ENCODE measurements around the gene CHRM4. TPM values are rescaled to one million over a fixed set of nuclear protein-coding genes. Genes with fewer than 3 reads are reported as not detected.

CHRM4 gene
- total and polyA plus RNA-seq, 7 experiments from 2014 or later = 0.15 to 3.5 (median 0.48) TPM; not detected in 2

DNA sequence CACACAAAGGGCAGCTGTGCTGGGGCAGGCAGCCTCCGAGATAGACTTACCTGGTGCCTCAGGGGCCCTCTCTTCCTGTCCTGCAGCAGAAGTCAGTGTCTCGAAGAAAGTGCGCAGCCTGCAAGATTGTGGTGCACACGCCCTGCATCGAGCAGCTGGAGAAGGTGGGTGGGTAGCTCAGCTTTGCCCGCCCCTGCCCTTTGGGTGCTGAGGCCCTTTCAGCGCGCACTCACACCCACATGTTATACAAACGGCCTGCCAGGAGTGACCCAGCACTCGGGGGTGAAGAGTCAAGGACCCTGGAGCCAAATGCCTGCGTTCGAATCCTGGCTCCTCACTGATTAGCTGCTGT is 23.7 kb downstream of the CHRM4 start:
- Mint-ChIP-seq H3K36me3 (peaks cover 0 to 18% (median 7%) of the 10 kb centered on the region in 5 donors), H3K4me3 (peak overlapping the region in 1 of 10 donors; percentile 50), H3K4me1 (peaks cover 15 to 47% (median 33%) of the 10 kb centered on the region in 7 donors), H3K27ac (peak overlapping the region in 2 of 9 donors; percentile 24 to 39), H3K9me3 (no peaks in the 10 kb centered on the region), H3K27me3 (no peaks in the 10 kb centered on the region)
- ATAC-seq = no peak
- Histone ChIP-seq H3K27ac (ENCODE audit: low read depth, low read length) (peak overlapping the region; percentile 27), H3K9me3 (ENCODE audit: control insufficient read depth in 2 of 3, low read length in 3 of 3) (no peaks in the 10 kb centered on the region), H3K4me3 (ENCODE audit: low read length) (no peak overlapping the region), H3K27me3 (ENCODE audit: control insufficient read depth in 2 of 2, insufficient read depth in 2 of 2, low read length in 2 of 2) (no peaks in the 10 kb centered on the region), H3K4me1 (ENCODE audit: control insufficient read depth in 2 of 2, insufficient read depth in 2 of 2, low read length in 2 of 2) (peaks cover 5 to 20% of the 10 kb centered on the region in 2 donors), H3K36me3 (ENCODE audit: control insufficient read depth in 2 of 3, insufficient read depth in 3 of 3, low read length in 3 of 3) (peaks cover 9 to 86% (median 28%) of the 10 kb centered on the region in 3 experiments)
- no peak for DNase-seq
- ChIA-PET CTCF (interaction anchor here (0.7 to 14.0 kb wide), 8 partner anchors 9 to 131 kb away, joined by 3 to 302 read pairs (median 3); partner anchors contain the start of gene DGKZ), POLR2A (interaction anchor here (0.7 to 12.1 kb wide), 3 partner anchors 19 to 37 kb away, joined by 4 to 226 read pairs (median 5); partner anchors contain the start of gene DGKZ)
- intact Hi-C loops (cut with micrococcal nuclease) = loop anchor here (1.0 to 5.0 kb wide), 7 partner anchors 16 to 169 kb away; partner anchors contain the start of gene DGKZ (in 2 of the 2)

DNA sequence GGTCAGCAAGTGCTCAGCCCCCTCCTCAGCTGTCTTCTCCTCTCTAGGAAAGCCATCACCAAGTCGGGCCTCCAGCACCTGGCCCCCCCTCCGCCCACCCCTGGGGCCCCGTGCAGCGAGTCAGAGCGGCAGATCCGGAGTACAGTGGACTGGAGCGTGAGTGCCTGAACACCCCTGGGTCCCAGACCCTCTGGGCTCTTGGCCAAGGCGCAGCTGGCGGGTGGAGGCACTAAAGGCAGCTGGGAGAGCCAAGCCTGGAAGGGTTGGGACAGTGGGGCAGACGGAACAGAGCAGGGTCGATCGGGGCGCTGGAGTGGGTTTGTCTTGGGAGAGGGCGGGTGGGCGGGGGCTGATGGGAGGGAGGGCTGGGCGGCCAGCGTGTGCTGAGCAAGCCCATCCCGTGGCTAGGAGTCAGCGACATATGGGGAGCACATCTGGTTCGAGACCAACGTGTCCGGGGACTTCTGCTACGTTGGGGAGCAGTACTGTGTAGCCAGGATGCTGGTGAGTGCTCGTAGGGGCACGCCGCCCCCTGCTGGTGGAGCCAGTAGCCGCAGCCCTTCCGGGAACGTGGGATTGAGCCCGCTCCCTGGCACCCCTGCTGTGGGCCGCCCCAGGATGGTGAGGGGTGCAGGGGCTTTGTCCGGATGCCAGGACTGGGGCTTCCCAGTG is 24.2 kb downstream of the CHRM4 start:
- POLR2A ChIA-PET = interaction anchor here (1.4 to 12.1 kb wide), 2 partner anchors 19 to 37 kb away, joined by 4 to 226 read pairs; partner anchors contain the start of gene DGKZ
- peak overlapping the region in 5 of 10 donors; percentile 21 to 50 (median 45) for H3K4me3 Mint-ChIP-seq

GRCh38 chr11:46366661-46367161 is 24.9 kb downstream of the CHRM4 start:
- H3K9me3 ChIP-seq (ENCODE audit: control insufficient read depth in 2 of 3, low read length in 3 of 3) = no peaks in the 10 kb centered on the region
- Mint-ChIP-seq H3K9me3 (no peaks in the 10 kb centered on the region), H3K27me3 (no peaks in the 10 kb centered on the region), H3K4me3 (peak overlapping the region in 2 of 10 donors; percentile 2 to 50), H3K4me1 (peaks cover 23 to 57% (median 45%) of the 10 kb centered on the region in 7 donors), H3K27ac (peak overlapping the region in 1 of 9 donors; percentile 83), H3K36me3 (peaks cover 0 to 19% (median 7%) of the 10 kb centered on the region in 5 donors)
- DNase-seq (no peak), ATAC-seq (no peak)
- ChIA-PET POLR2A (interaction anchor here (12.1 kb wide), 1 partner anchor 18 kb away, joined by 226 read pairs; the partner anchor contains the start of gene DGKZ), CTCF (interaction anchor here (0.9 to 14.0 kb wide), 5 partner anchors 9 to 53 kb away, joined by 3 to 302 read pairs (median 3); partner anchors contain the start of gene DGKZ)
- H3K27me3 ChIP-seq (ENCODE audit: control insufficient read depth in 2 of 2, insufficient read depth in 2 of 2, low read length in 2 of 2) = no peaks in the 10 kb centered on the region
- H3K36me3 ChIP-seq (ENCODE audit: control insufficient read depth in 2 of 3, insufficient read depth in 3 of 3, low read length in 3 of 3) = peaks cover 9 to 78% (median 19%) of the 10 kb centered on the region in 3 experiments
- peaks cover 13 to 32% of the 10 kb centered on the region in 2 donors for H3K4me1 ChIP-seq (ENCODE audit: control insufficient read depth in 2 of 2, insufficient read depth in 2 of 2, low read length in 2 of 2)
- H3K27ac ChIP-seq (ENCODE audit: low read depth, low read length) = peak overlapping the region; percentile 30
- intact Hi-C loops (cut with micrococcal nuclease) = loop anchor here (1.0 to 5.0 kb wide), 7 partner anchors 14 to 171 kb away; partner anchors contain the start of gene DGKZ (in 2 of the 2)
- no peak overlapping the region for H3K4me3 ChIP-seq (ENCODE audit: low read length)

More for the DNA sequence above, 24.2 kb downstream of the CHRM4 start:
- Mint-ChIP-seq H3K36me3 (peaks cover 0 to 19% (median 7%) of the 10 kb centered on the region in 5 donors), H3K27ac (peak overlapping the region in 5 of 9 donors; percentile 17 to 83 (median 63)), H3K9me3 (no peaks in the 10 kb centered on the region), H3K27me3 (no peaks in the 10 kb centered on the region), H3K4me1 (peaks cover 20 to 52% (median 38%) of the 10 kb centered on the region in 7 donors)
- Histone ChIP-seq H3K9me3 (ENCODE audit: control insufficient read depth in 2 of 3, low read length in 3 of 3) (no peaks in the 10 kb centered on the region), H3K27me3 (ENCODE audit: control insufficient read depth in 2 of 2, insufficient read depth in 2 of 2, low read length in 2 of 2) (no peaks in the 10 kb centered on the region), H3K36me3 (ENCODE audit: control insufficient read depth in 2 of 3, insufficient read depth in 3 of 3, low read length in 3 of 3) (peaks cover 9 to 82% (median 26%) of the 10 kb centered on the region in 3 experiments), H3K4me1 (ENCODE audit: control insufficient read depth in 2 of 2, insufficient read depth in 2 of 2, low read length in 2 of 2) (peaks cover 6 to 25% of the 10 kb centered on the region in 2 donors), H3K27ac (ENCODE audit: low read depth, low read length) (peak overlapping the region; percentile 30), H3K4me3 (ENCODE audit: low read length) (no peak overlapping the region)
- peak; percentile 65 to 84 (median 77) for DNase-seq
- intact Hi-C loops (cut with micrococcal nuclease) = loop anchor here (1.0 to 5.0 kb wide), 7 partner anchors 15 to 170 kb away; partner anchors contain the start of gene DGKZ (in 2 of the 2)
- CTCF ChIA-PET = interaction anchor here (0.7 to 14.0 kb wide), 6 partner anchors 9 to 130 kb away, joined by 3 to 302 read pairs (median 3); partner anchors contain the start of gene DGKZ
- peak; percentile 86 for ATAC-seq

- ATAC-seq (no peak), DNase-seq (no peak)
- H3K36me3 ChIP-seq (ENCODE audit: control insufficient read depth in 2 of 3, insufficient read depth in 3 of 3, low read length in 3 of 3) = peaks cover 9 to 73% (median 15%) of the 10 kb centered on the region in 3 experiments
- no peaks in the 10 kb centered on the region for H3K27me3 ChIP-seq (ENCODE audit: control insufficient read depth in 2 of 2, insufficient read depth in 2 of 2, low read length in 2 of 2)
- H3K9me3 ChIP-seq (ENCODE audit: control insufficient read depth in 2 of 3, low read length in 3 of 3) = no peaks in the 10 kb centered on the region
- Mint-ChIP-seq H3K27me3 (no peaks in the 10 kb centered on the region), H3K4me3 (peak overlapping the region in 1 of 10 donors; percentile 2), H3K36me3 (peaks cover 0 to 19% (median 7%) of the 10 kb centered on the region in 5 donors), H3K4me1 (peaks cover 23 to 62% (median 47%) of the 10 kb centered on the region in 7 donors), H3K9me3 (no peaks in the 10 kb centered on the region), H3K27ac (peak overlapping the region in 2 of 9 donors; percentile 36 to 92)
- peaks cover 17 to 34% of the 10 kb centered on the region in 2 donors for H3K4me1 ChIP-seq (ENCODE audit: control insufficient read depth in 2 of 2, insufficient read depth in 2 of 2, low read length in 2 of 2)
- no peak overlapping the region for H3K27ac ChIP-seq (ENCODE audit: low read depth, low read length)
- POLR2A ChIA-PET = interaction anchor here (12.1 kb wide), 1 partner anchor 18 kb away, joined by 226 read pairs; the partner anchor contains the start of gene DGKZ
- CTCF ChIA-PET = interaction anchor here (1.1 to 14.0 kb wide), 5 partner anchors 10 to 122 kb away, joined by 3 to 302 read pairs (median 5); partner anchors contain the start of gene DGKZ
- intact Hi-C loops (cut with micrococcal nuclease) = loop anchor here (5.0 kb wide), 1 partner anchor 171 kb away; no protein-coding TSS in a partner anchor
- H3K4me3 ChIP-seq (ENCODE audit: low read length) = no peak overlapping the region
Observed at GRCh38 chr11:46366260-46366659, 25.3 kb downstream of the CHRM4 start.

DNA sequence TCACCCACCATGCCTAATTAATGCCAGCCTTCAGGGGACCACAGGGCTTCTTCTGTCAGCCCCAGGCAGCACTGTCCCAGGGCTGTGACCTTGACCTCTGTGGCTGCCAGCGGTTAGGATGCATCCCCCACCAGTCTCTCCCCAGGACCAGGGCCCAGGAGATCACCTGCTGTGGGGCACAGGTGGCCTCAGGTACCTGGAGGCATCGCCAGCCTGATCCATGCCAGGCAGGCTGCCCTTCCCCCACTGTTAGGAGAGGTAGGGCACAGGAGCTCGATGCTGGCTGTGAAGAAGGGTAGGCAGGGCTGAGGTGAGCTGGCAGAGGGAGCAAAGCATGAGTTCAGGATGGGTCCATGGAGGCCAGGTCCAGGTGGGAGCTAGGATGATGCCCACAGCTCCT is 26.8 kb downstream of the CHRM4 start:
- Histone ChIP-seq H3K4me1 (ENCODE audit: control insufficient read depth in 2 of 2, insufficient read depth in 2 of 2, low read length in 2 of 2) (peaks cover 28 to 42% of the 10 kb centered on the region in 2 donors), H3K36me3 (ENCODE audit: control insufficient read depth in 2 of 3, insufficient read depth in 3 of 3, low read length in 3 of 3) (peaks cover 6 to 60% (median 9%) of the 10 kb centered on the region in 3 experiments), H3K27ac (ENCODE audit: low read depth, low read length) (peak overlapping the region; percentile 6), H3K9me3 (ENCODE audit: control insufficient read depth in 2 of 3, low read length in 3 of 3) (no peaks in the 10 kb centered on the region), H3K27me3 (ENCODE audit: control insufficient read depth in 2 of 2, insufficient read depth in 2 of 2, low read length in 2 of 2) (no peaks in the 10 kb centered on the region), H3K4me3 (ENCODE audit: low read length) (no peak overlapping the region)
- CTCF ChIA-PET = interaction anchor here (0.7 to 14.0 kb wide), 4 partner anchors 16 to 125 kb away, joined by 3 to 302 read pairs (median 5); partner anchors contain the start of gene DGKZ
- DNase-seq (no peak), ATAC-seq (no peak)
- Mint-ChIP-seq H3K4me1 (peaks cover 31 to 76% (median 58%) of the 10 kb centered on the region in 7 donors), H3K27ac (peak overlapping the region; percentile 51 to 92 (median 79)), H3K9me3 (no peaks in the 10 kb centered on the region), H3K36me3 (peaks cover 0 to 13% (median 5%) of the 10 kb centered on the region in 5 donors), H3K4me3 (peak overlapping the region in 4 of 10 donors; percentile 8 to 56 (median 42)), H3K27me3 (no peaks in the 10 kb centered on the region)
- intact Hi-C loops (cut with micrococcal nuclease) = loop anchor here (5.0 kb wide), 1 partner anchor 173 kb away; no protein-coding TSS in a partner anchor
- POLR2A ChIA-PET = interaction anchor here (0.6 to 12.1 kb wide), 2 partner anchors 16 to 619 kb away, joined by 4 to 226 read pairs; partner anchors contain the start of gene DGKZ

GRCh38 chr11:46364056-46364455 is 27.5 kb downstream of the CHRM4 start:
- H3K4me1 ChIP-seq (ENCODE audit: control insufficient read depth in 2 of 2, insufficient read depth in 2 of 2, low read length in 2 of 2) = peaks cover 28 to 42% of the 10 kb centered on the region in 2 donors
- Mint-ChIP-seq H3K36me3 (peaks cover 0 to 8% (median 2%) of the 10 kb centered on the region in 5 donors), H3K9me3 (no peaks in the 10 kb centered on the region), H3K27ac (peak overlapping the region in 8 of 9 donors; percentile 13 to 92 (median 78)), H3K27me3 (no peaks in the 10 kb centered on the region), H3K4me1 (peaks cover 31 to 73% (median 60%) of the 10 kb centered on the region in 7 donors), H3K4me3 (peak overlapping the region in 4 of 10 donors; percentile 27 to 60 (median 32))
- DNase-seq (no peak), ATAC-seq (no peak)
- H3K27me3 ChIP-seq (ENCODE audit: control insufficient read depth in 2 of 2, insufficient read depth in 2 of 2, low read length in 2 of 2) = no peaks in the 10 kb centered on the region
- intact Hi-C loops (cut with micrococcal nuclease) = no loop called here
- H3K4me3 ChIP-seq (ENCODE audit: low read length) = no peak overlapping the region
- peaks cover 5 to 52% (median 9%) of the 10 kb centered on the region in 3 experiments for H3K36me3 ChIP-seq (ENCODE audit: control insufficient read depth in 2 of 3, insufficient read depth in 3 of 3, low read length in 3 of 3)
- ChIA-PET CTCF (interaction anchor here (14.0 kb wide), 1 partner anchor 15 kb away, joined by 302 read pairs; the partner anchor contains the start of gene DGKZ), POLR2A (interaction anchor here (0.6 to 12.1 kb wide), 2 partner anchors 15 to 29 kb away, joined by 3 to 226 read pairs; partner anchors contain the start of gene DGKZ)
- H3K9me3 ChIP-seq (ENCODE audit: control insufficient read depth in 2 of 3, low read length in 3 of 3) = no peaks in the 10 kb centered on the region
- peak overlapping the region; percentile 78 for H3K27ac ChIP-seq (ENCODE audit: low read depth, low read length)
